HK-2 (cell line): Measurements from ENCODE around the gene ARL2BP.
"Not testable (repeated sequence)": the region's sequence is repeated elsewhere in the genome, so short reads cannot be mapped to it uniquely, and the experiment has no call there.

ENCODE experiments used
- DNase-seq: peaks from one replicate; pipeline ENCODE4 v3.0.0-alpha.2; 2018; ENCODE audit not compliant: unreplicated experiment

Gene ARL2BP

DNA sequence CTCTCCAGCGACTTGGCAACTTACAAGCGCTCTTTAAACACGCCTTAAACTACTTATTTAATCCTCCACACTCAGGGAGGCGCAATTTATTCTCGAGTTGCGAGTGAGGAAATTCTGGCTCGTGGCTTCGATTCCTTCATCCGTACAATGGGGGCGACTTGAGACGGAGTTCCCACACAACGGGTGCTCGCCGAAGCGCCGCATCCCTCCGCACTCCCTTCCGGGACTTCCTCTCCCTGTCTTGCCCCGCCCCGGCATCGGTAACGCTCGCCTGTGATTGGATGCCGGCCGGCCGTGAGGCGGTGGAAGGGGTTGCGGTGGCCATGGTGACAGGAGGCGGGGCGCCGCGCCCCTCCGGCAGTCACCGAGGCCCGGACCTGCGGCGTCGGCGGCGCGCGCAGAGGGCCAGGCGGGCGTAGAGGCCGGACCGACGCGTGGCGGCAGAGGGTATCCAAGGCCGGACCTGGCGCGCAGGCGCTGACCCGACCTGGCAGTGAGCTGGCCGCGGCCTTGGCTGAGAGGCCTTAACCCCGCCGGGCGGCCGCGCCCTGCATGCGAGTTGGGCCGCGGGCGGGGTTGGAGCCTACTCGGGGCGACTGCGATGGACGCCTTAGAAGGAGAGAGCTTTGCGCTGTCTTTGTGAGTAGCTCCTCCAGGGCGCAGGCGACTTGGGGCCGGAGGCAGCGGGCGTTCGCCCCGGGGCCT is at the start of gene ARL2BP:
ARL2BP (plus strand) TSS at position 493 of the 705 bp plus-strand sequence; CDS start at position 602, 109 bp downstream.
- peak; percentile 99 for DNase-seq

DNA sequence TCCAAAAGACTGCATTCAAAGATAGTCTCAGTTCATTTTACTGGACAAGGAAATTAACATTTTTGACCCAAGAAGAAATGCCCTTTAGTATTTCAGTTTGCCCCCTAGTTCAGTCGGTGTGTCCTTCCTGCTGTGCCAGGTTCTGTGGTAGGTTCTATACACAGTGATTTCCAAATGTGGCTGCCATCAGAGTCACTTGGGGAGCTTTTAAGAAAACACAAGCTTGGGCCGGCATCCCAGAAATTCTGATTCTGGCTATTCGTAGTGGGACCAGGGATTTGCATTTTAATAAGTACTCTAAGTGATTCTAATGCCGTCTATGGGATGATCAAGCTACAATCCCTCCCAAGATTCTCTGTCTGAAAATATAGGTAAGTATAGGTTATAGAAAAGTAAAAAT is 48.8 kb upstream of the ARL2BP start:
- DNase-seq = no peak

DNA sequence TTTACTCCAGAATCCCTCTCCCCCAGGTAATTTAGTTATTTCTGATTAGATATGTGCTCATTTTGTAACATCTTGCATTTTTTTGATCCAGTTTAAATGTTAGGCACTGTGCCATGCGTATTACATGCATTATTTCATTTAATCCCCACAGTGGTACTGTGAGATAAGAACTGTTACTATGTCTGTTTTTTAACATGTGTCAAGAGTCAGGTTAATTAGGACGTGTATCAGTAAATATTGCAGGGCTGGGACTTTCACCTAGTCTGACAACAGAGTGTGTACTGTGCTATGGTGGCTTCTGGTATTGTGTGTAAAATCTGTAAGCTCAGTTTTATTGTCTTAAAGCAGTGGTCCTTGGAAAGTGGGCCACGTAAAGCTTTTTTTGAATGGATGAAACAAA is 48.3 kb upstream of the ARL2BP start:
- no peak for DNase-seq

DNA sequence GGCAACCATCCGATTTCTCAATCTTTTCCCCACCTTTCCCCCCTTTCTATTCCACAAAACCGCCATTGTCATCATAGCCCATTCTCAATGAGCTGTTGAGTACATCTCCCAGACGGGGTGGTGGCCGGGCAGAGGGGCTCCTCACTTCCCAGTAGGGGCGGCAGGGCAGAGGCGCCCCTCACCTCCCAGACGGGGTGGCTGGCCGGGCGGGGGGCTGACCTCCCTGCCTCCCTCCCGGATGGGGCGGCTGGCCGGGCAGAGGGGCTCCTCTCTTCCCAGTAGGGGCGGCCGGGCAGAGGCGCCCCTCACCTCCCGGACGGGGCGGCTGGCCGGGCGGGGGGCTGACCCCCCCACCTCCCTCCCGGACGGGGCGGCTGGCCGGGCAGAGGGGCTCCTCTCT is 44.7 kb upstream of the ARL2BP start:
- DNase-seq = not testable (repeated sequence)

DNA sequence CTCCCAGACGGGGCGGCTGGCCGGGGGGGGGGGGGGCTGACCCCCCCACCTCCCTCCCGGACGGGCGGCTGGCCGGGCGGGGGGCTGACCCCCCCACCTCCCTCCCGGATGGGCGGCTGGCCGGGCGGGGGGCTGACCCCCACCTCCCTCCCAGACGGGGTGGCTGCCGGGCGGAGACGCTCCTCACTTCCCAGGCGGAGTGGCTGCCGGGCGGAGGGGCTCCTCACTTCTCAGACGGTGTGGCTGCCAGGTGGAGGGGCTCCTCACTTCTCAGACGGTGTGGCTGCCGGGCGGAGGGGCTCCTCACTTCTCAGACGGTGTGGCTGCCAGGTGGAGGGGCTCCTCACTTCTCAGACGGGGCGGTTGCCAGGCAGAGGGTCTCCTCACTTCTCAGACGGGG is 44.1 kb upstream of the ARL2BP start:
- not testable (repeated sequence) for DNase-seq

DNA sequence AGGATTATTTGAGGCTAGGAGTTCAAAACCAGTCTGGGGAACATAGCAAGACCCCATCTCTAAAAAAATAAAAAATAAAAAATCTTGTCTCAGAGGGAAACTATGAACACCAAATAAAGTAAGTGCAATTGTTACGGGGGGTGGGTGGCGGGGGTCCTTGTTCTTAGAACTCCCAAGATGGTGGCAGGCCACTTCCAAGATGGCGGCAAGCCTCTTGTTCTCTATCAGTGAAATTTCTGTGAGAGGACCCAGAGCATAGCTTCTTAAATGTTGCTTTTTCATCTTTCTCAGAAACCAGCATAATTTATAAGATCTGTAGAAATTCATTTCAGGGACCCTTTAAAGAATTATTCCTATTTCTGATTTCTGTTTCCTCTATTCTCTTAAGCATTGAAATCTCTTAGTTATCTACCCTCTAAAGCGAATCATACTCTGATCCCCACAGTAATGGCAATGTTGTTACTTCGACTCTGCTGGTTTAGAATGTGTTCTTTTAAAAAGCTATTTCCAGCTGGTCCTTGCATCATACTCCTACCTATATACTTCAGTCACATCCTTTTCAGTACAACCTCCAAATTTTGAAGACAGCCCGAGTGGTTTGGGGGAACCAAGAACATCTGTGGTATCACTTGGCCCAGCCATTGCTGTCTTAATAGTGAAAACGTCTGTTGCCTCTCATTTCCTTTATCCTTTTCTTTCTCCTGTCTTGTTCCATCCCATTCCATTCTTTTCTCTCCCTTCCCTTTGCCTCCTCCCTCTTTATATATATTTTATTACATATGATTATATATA is 42.8 kb upstream of the ARL2BP start:
- no peak for DNase-seq

DNA sequence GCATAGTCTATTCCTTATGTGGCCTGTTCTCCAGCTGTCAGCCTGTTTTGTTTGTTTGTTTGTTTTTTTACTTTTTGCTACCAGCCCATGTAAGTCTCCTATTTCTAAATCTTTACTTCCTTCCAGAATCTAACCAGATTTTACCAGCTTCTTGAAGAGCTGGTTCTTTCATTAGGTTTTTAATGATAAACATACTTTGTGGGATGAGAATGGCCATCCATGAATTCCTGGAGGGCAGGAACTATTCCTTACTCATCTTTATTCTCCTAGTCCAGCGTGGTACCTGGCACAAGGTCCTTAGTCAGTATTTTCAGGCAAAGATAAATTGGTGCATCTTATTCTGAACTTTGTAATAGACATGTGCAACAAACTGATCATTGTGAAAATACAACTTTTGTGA is 41.6 kb upstream of the ARL2BP start:
- DNase-seq = no peak

DNA sequence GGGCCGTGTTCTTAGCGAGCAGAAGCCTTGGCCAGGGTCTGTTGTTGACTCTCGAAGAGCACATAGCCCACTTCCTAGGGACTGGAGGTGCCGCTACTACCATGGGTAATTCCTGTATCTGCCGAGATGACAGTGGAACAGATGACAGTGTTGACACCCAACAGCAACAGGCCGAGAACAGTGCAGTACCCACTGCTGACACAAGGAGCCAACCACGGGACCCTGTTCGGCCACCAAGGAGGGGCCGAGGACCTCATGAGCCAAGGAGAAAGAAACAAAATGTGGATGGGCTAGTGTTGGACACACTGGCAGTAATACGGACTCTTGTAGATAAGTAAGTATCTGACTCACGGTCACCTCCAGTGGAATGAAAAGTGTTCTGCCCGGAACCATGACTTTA is 40.4 kb upstream of the ARL2BP start:
- no peak for DNase-seq

DNA sequence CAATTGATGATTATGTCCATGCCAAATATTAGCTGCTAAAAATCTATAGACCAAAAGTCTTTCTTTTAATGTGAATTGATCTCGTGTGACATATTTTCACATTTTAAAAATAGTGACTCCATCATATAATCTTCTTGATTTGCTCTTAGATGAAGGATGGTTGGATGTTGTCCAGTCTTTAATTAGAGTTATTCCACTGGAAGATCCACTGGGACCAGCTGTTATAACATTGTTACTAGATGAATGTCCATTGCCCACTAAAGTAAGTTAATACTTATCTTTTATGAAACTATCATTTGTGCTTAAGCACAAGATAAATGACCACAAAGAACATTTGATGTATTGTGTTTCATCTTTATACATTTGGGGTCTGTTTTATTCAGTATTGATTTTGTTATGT is 36.1 kb upstream of the ARL2BP start:
- DNase-seq = no peak

DNA sequence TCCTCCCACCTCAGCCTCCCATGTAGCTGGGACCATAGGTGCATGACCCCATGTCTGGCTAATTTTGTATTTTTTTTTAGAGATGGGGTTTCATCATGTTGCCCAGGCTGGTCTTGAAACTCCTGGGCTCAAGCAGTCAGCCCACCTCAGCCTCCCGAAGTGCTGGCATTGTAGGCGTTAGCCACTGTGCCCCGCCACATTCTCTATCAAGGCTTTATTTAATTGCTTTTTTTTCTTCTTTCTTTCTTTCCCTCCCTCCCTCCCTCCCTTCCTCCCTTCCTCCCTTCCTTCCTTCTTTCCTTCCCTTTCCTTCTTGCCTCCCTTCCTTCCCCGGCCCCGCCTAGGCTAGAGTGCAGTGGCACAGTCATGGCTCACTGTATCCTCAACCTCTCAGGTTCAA is 35.3 kb upstream of the ARL2BP start:
- no peak for DNase-seq

DNA sequence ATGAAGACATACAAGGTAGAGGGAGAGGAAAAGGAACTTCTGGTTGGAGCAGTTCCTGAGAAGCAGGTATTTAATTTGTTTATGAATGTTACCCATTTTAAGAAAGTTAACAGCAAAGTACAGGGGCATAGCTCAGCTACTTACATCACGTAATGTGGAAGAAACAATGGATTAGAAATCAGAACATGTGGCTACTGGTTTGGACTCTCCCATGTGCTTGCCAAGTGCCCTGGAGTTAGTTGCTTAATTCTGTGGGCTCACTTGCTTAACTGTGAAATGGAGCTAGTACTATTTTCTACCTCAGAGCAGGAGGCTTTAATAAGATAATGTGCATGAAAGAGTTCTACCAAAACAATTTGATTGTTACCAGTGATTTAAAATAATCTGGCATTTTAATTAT is 31.6 kb upstream of the ARL2BP start:
- no peak for DNase-seq

DNA sequence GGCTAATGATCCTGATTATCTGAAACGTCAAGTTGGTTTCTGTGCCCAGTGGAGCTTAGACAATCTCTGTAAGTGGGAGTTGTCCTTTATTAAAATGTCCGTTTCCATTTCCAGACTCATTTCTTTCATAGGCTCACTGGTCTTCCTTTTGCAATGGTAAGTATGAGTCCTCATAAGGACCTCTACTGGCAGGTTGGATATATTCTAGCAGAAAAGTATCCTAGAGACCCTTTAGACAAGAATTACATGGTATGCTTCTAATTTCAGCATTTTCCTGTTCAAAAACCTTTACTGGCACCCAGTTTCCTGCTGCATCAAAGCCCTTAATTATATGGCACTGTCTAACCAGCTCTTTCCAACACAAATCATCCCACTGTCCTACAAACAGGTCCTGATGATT is 28.1 kb upstream of the ARL2BP start:
- no peak for DNase-seq

DNA sequence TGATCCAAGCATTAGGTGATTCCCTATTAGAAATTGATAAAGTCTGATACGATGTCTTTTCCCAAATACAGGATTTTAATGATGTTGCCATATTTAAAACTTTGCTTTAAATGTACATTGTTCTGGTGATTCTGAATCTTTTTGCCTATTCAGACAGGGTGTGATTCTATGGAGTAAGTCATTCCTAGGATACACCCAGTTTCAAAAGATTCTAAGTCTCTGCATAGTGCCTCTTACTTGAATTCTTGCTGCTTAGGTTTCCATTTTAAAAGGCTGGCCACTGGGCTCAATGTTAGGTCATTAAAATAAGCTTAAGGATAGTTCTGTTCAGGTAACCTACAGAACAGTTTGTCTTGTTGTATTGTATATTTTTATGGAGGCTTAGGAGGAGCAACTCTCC is 22.0 kb upstream of the ARL2BP start:
- no peak for DNase-seq

DNA sequence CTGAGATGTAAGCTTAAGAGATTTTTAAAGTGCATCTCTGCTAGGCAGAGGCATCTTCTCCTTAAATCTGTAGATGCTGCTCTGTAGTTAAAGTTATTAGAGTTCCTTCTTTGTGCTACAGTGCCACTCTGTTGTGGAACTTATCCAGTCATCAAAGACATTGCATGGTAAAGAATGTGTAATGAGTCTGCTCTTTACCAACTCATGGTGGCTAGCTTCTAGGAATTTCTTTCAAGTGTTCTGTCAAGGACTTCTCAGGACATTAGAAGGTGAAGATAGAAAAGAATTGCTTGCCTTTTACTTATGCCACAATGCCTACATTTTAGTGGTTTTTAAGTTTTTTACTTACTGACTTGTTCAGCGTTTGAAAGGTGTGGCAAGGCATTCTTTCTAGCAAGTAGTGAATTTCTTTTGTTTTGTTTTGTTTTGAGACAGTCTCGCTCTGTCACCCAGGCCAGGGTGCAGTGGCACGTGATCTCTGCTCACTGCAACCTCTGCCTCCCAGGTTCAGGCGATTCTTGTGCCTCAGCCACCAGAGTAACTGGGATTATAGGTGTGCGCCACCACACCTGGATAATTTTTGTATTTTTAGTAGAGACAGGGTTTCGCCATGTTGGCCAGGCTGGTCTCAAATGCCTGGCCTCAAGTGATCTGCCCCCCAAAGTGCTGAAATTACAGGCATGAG is 20.3 kb upstream of the ARL2BP start:
- DNase-seq = no peak

DNA sequence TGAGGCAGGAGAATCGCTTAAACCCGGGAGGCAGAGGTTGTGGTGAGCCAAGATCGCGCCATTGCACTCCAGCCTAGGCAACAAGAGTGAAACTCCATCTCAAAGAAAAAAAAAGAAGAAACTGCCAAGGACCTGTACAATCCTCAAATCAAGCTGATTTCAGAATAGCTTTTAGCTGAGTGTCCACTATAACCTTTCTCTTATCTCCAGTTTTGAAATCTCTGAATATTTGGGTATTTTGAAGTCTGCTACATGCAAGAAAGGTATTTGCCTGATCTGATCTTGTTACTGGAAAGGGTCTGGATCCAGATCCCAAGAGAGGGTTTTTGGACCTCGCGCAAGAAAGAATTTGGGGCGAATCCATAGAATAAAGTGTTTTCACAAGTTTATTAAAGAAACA is 19.1 kb upstream of the ARL2BP start:
- DNase-seq = no peak

DNA sequence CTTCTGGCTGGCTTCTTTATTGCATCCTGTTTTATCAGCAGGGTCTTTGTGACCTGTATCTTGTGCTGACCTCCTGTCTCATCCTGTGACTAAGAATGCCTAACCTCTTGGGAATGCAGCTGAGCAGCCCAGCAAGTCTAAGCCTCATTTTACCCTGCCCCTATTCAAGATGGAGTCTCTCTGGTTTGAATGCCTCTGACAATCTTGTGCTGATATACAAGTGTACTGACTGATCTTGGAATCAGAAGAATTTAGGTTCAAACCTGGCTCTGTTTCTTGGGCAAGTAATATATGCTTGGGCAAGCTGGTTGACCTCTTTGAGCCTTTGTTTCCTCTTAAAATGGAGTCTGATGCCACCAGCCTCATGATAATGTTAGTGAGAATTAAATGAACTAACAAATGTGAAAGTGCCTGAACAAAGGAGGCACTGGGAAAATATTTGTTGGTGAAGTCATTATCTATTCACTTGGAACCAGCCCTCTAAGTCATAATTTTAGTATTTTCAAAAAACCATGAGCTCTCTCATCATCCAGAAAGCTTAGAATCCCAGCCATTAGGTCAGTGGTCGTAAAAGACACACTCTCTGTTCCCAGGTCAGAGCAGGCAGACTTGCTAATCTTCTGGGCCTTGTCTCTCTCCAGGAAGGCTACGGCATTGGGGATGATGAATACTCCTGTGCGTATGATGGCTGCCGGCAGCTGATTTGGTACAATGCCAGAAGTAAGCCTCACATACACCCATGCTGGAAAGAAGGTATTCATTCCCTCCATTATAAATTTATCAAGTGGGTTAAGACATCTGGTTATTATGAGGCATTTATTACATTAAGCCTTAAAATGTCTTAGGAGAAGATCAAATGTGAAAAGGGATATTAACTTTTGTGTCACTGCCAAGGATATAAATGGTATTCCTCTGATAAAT is 18.1 kb upstream of the ARL2BP start:
- no peak for DNase-seq

DNA sequence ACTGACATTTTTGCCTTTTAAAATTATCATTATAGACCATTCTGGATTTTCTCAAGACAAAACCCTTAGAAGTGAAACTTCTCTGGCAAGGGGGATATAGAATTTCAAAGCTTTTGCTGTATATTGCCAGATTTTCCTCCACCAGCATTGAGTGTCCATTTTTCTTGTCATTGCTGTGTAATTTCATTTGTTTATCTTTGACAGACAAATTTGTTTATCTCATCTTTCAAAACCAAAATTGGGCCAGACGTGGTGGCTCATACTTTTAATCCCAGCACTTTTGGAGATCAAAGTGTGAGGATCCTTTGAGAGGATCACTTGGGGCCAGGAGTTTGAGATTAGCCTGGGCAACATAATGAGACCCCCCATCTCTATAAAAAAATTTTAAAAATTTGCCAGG is 16.0 kb upstream of the ARL2BP start:
- DNase-seq = no peak

DNA sequence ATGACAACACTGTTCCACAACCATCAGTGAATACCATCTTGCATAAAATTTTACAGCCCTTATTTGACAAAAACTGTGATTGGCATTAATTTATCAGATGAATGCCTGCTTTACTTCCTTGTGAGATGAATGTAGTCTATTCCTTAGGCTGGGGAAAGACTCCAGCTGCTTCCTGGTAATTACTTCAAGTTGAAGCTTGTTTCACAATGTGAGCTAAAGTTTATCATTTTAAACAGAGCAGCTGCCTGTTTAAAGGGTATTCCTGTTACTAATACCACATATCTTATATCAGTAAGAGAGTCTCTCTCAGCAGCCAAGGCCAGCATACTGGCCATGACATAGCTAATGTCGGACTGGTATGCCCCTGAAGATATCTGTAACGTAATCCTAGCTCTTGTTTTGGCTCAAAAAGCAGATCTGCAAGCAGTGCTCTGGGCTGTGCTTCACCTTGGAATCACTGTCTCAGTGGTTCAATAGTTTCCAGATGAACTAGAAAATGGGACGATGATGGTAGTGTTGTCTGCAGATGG is 13.2 kb upstream of the ARL2BP start:
- DNase-seq = no peak

DNA sequence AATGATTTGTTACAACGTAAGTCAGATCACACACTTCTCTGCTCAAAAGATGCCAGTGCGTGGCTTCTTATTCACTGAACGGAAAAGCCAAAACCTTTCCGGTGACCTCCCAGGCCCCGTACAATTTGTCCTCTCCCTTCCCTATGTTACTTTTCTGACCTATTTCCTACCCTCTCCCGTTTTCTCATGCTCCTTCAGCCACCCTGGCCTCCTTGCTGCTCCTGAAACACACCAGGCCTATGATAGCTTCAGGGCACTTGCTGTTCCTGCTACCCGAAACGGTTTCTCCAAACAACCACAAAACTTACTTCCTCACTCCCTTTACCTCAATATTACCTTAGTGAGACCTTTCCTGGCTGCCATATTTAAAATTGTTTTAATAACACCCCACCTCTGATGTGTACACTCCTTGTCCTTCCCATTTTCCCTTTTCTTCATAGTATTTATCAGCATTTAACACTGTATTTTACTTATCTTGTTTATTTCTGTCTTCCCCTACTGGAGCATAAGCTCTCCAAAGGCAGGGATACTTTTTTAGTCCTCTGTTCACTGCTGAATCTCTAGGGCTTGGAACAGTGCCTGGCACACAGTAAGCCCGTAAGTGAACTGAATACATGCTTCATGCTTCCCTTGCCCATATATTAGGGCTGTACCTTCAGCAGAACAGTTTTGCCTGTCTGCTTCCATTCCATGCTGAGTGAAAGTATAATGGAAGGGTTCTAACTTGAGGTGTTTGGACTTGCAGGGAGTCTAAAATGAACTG is 10.9 kb upstream of the ARL2BP start:
- DNase-seq = no peak

DNA sequence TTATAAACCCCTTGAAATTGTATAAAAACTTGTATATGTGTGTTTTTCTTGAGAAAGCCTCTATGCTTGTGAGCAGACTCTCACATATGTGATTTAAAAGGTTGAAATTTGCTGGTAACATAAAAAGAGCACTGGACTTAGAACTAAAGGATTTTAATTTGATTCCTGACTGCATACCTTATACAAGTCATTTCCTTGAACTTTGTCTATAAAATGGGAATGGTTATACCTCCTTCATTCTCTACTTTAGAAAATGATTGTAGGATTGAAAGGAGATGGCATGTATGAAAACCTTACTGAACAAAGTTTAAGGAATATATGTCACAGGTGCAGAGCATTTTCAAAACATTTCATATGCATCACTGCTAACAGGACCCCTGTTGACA is 10.4 kb upstream of the ARL2BP start:
- no peak for DNase-seq
